PC-3 (cell line): ENCODE measurements around the gene SYDE2.

Source experiments
- EZH2 ChIP-seq: fragments of 300-600 bp; sonication (generic); IDR thresholded peaks from one replicate; pipeline ENCODE4 v1.6.1; 2017; ENCODE audit warnings: antibody characterized with exemption, mild to moderate bottlenecking, low read length; ENCODE audit not compliant: unreplicated experiment
- EZH2phosphoT487 ChIP-seq: fragments of 300-600 bp; sonication (generic); IDR thresholded peaks from 2 replicates; pipeline ENCODE4 v1.6.1; 2018; ENCODE audit warnings: mild to moderate bottlenecking, antibody characterized with exemption, low read length, borderline replicate concordance
- TF ChIP-seq, protein P1 (sequence below): fragments of 300-600 bp; sonication (generic); conservative IDR thresholded peaks from 2 replicates; pipeline ENCODE4 v1.5.1; 2017; ENCODE audit warnings: antibody characterized with exemption, low read depth, mild to moderate bottlenecking, low read length

DNA sequence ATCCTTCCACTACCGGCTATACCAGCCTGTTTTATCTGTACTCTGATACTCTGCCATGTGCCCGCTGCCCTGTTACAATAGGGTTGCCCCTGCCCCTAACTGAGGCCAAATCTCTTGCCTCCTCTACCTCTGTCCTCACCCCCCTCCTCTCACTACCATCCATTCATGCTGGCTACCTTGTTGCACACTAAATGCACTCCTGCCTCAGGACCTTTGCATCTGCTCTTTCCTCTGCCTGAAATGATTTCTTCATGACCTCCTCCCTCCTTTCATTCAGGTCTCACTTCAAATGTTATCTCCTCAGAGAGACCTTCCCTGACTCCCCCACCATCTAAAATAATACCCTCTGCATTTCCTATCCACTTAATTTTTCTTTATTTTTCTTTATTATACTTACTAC, 7.7 kb upstream of the SYDE2 start:
- TF ChIP-seq EZH2 (no peak), EZH2phosphoT487 (no peak)
- TF ChIP-seq, protein P1, sequence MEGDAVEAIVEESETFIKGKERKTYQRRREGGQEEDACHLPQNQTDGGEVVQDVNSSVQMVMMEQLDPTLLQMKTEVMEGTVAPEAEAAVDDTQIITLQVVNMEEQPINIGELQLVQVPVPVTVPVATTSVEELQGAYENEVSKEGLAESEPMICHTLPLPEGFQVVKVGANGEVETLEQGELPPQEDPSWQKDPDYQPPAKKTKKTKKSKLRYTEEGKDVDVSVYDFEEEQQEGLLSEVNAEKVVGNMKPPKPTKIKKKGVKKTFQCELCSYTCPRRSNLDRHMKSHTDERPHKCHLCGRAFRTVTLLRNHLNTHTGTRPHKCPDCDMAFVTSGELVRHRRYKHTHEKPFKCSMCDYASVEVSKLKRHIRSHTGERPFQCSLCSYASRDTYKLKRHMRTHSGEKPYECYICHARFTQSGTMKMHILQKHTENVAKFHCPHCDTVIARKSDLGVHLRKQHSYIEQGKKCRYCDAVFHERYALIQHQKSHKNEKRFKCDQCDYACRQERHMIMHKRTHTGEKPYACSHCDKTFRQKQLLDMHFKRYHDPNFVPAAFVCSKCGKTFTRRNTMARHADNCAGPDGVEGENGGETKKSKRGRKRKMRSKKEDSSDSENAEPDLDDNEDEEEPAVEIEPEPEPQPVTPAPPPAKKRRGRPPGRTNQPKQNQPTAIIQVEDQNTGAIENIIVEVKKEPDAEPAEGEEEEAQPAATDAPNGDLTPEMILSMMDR, result no peak
